ENCODE results near the gene FMN1.

Gene FMN1

GRCh38 chr15:33068511-33068990 lies 126.0 kb downstream of the FMN1 start:
- no peak for DNase-seq (ENCODE audit: low read depth in 3 of 3, low spot score in 1 of 3)

- no peak for DNase-seq (ENCODE audit: low read depth in 3 of 3, low spot score in 1 of 3)
Measured at GRCh38 chr15:33068007-33068481, 126.5 kb downstream of the FMN1 start.

GRCh38 chr15:33067456-33067855 lies 127.1 kb downstream of the FMN1 start:
- no peak for DNase-seq (ENCODE audit: low read depth in 3 of 3, low spot score in 1 of 3)

DNA sequence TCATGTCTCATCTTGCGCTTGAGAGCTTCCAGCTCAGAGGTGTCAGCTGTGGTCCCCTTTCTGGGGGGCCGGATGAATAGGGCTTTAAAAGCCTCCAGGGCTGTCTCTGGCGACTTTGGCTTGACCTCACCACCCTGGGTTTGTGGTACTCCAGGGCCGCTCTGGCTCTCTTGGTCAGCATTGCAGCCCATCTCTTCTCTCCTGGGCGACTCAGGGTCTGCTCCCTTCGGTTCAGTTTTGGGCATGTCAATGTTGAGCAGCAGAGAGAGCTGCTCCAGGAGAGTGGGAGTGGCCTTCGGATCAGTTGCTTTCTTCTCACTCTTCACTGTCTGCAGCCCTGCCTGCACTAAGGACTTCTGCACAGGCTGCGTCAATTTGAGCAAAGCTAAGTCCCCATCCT lies 127.9 kb downstream of the FMN1 start:
- DNase-seq (ENCODE audit: low read depth in 3 of 3, low spot score in 1 of 3) = no peak

DNA sequence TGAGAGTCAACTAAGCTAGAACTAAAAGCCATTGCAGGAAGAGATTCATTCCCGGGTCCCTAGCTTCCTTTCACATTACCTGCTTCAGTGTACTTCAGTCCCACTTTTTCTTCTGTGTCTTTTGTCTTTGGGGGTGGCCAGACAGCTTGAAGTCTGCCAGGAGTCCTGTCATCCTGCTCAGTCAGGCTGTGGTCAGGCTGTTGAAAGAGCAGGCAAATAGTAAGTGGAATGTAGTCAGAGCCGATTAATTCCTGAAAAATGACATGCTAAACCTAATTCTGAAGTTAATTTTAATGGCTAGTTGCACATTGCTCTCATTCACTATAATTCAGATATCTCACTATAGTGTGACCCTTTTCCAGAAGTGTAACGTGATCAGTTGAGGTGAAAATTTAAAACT lies 129.6 kb downstream of the FMN1 start:
- DNase-seq (ENCODE audit: low read depth in 3 of 3, low spot score in 1 of 3) = no peak

DNA sequence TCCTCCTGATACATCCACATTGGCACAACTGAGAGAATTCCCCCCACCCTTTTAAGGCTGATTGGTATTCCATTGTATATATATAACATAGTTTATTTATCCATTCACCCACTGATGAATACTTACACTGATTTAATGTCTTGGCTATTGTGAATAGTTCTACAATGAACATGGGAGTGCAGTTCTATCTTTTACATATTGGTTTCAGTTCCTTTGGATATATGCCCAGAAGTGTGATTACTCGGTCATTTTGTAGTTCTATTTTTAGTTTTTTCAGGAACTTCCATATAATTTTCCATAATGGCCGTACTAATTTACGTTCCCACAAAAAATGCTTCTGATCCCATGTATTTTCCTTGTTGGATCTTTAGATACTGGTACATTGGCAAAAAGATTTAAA lies 135.3 kb downstream of the FMN1 start:
- no peak for DNase-seq (ENCODE audit: low read depth in 3 of 3, low spot score in 1 of 3)

- DNase-seq (ENCODE audit: low read depth in 3 of 3, low spot score in 1 of 3) = no peak
Measured at GRCh38 chr15:33057845-33058244, 136.7 kb downstream of the FMN1 start.

GRCh38 chr15:33055962-33056361 lies 138.6 kb downstream of the FMN1 start:
- DNase-seq (ENCODE audit: low read depth in 3 of 3, low spot score in 1 of 3) = no peak

- DNase-seq (ENCODE audit: low read depth in 3 of 3, low spot score in 1 of 3) = no peak
Measured at GRCh38 chr15:33051528-33051927, 143.0 kb downstream of the FMN1 start.

- DNase-seq (ENCODE audit: low read depth in 3 of 3, low spot score in 1 of 3) = no peak
Measured at GRCh38 chr15:33048255-33048654, 146.3 kb downstream of the FMN1 start.

GRCh38 chr15:33047077-33047476 lies 147.4 kb downstream of the FMN1 start:
- no peak for DNase-seq (ENCODE audit: low read depth in 3 of 3, low spot score in 1 of 3)

- DNase-seq (ENCODE audit: low read depth in 3 of 3, low spot score in 1 of 3) = no peak
Measured at GRCh38 chr15:33046329-33046728, 148.2 kb downstream of the FMN1 start.

DNA sequence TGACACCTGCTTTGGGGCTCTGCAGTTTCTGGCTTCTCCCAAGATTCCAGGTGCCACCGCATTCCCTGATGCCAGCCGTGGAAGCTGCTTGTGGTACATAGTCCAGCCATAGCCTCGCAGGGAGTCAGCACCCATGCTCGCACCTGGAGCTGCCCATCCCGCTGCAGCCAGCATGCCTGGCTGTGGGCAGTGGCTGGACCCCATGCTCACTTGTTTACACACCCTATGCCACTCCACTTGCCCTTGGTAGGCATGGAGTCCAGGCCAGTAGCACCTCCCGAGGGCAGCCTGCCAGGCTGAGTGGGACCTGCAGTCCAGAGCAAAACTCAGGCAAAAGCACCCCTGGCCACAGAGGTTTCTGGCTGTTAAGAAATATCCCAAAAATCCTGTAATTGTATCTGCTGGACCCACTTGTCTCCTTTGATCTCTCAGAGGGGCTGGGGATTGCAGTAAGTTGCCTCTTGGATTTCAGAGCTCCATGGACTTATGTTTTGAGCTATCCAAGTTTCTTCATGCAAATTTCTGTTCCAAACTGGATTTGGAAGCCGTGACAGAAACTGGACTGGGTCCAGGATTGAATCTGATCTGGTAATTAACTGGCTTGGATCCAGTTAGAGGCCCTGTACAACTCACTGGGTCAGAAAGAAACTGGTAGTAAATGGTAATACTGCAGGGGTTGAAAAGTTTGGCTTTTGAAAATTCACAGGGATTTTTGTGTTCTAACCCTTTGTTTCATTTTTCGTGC lies 149.3 kb downstream of the FMN1 start:
- DNase-seq (ENCODE audit: low read depth in 3 of 3, low spot score in 1 of 3) = no peak

- no peak for DNase-seq (ENCODE audit: low read depth in 3 of 3, low spot score in 1 of 3)
Measured at GRCh38 chr15:33044598-33044997, 149.9 kb downstream of the FMN1 start.

DNA sequence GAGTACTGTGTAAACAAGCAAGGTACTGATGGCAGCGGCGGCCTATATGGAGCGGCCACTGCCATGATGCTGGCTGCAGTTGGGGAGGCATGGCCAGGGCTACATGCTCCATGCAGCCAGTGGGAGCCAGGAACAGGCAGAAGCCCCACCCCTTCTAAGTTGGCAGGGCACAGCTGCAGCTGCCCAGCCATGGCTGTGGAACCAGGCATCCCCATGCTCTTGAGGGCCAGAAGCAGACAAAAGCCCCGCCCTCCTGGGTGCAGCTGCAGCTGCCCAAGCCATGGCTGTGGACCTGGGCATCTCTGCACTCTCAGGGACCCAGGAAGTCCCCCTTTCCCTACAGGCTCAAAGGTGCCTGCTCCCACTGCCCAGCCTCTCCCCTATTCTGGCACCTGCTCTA lies 150.9 kb downstream of the FMN1 start:
- DNase-seq (ENCODE audit: low read depth in 3 of 3, low spot score in 1 of 3) = no peak

DNA sequence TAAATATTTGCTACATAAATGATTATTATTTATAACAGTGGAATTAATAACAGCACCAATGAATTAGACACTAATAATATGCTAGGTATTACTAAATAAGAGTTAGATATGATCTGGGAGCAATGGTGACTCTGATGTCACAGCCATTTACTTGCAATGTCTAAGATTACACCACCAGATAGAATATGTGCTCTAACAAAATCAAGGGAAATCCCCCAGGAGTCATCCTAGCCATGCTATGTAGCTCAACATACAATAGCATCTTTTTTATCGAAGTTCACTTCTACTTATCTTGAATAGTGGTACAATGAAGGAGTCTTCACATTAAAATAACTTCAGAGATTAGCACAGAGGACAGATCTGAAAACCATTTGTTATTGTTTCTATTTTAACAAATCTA lies 154.0 kb downstream of the FMN1 start:
- no peak for DNase-seq (ENCODE audit: low read depth in 3 of 3, low spot score in 1 of 3)

DNA sequence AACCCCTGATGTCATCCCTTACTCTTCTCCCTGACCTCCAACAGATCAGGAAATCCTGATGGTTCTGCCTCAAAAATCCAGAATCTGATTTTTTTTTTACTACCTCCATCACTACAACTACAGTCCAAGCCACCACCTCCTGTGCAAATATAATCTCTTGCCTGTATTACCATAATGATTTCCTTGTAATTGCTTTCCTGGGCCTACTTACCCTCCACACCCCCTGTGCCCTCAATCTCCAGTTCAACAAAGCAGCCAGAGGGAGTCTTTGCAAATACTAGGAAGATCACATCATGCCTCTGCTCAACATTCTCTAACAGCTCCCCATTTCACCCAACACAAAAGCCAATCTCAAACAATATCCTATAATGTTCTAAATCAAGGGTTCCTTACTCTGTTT lies 159.9 kb downstream of the FMN1 start:
- DNase-seq (ENCODE audit: low read depth in 3 of 3, low spot score in 1 of 3) = no peak

DNA sequence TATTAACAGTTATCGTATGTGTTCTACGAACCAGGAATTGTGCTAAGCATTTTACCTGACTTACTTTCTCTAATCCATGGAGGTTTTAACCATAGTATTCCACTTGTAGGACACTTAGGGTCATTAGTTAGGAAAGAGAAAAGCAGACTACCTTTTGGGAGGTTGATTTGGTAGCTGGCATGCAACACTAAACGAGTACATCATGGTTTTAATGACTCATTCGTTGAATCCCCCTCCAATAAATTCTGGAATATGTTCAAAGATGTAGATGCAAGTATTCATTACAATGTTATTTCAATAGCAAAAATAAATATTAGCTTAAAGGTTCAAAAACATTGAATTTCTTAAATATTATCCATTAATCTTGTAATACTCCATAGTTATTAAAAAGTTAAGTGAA lies 162.5 kb downstream of the FMN1 start:
- DNase-seq (ENCODE audit: low read depth in 3 of 3, low spot score in 1 of 3) = no peak

DNA sequence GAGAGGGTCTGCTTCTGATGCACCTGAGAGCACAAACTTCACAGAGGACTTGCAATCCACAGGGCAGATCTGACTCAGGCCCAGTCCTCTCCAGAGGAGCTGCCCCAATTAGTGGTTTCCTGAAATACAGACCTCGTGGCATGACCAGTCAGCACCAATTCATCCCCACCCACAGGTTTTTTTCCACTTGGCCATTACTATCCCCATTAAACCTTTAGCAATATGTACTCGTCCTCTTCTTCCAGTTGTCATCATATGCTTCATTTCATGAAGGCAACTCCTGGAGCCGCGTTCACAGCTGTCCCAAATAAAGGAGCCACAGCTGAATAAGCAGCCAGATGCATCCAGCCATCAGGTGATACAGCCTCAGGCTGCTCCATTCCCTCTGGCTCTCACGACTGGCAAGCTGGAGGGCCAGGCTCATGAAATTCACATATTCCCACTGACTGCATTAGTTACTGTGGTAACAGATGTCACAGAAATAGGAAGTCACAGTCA lies 163.1 kb downstream of the FMN1 start:
- DNase-seq (ENCODE audit: low read depth in 3 of 3, low spot score in 1 of 3) = no peak

- no peak for DNase-seq (ENCODE audit: low read depth in 3 of 3, low spot score in 1 of 3)
Measured at GRCh38 chr15:33030315-33030714, 164.2 kb downstream of the FMN1 start.

DNA sequence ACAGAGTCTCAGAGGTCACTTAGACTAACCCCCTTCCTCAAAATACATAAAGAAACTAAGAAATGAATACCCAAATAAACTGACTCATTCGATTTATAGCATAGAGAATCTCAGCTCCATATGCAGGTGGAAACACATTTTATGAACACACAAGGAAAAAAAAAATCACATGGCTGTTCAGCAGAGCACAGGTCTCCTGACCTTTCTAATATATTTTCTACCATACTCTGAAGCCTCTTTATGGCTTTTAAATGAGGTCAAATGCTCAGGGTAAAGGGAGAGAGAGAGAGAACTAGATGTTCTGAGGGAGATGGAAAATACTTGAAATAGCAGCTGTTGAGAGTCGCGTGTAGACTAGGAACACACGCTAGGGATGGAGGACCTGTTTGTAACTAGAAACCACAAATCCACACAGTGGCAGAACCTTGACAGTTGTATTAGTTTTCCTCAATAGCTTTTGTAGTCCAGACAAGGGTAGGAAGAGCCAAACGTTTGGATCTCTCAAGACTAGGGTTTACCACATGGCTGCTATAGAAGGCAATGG lies 165.3 kb downstream of the FMN1 start:
- no peak for DNase-seq (ENCODE audit: low read depth in 3 of 3, low spot score in 1 of 3)

DNA sequence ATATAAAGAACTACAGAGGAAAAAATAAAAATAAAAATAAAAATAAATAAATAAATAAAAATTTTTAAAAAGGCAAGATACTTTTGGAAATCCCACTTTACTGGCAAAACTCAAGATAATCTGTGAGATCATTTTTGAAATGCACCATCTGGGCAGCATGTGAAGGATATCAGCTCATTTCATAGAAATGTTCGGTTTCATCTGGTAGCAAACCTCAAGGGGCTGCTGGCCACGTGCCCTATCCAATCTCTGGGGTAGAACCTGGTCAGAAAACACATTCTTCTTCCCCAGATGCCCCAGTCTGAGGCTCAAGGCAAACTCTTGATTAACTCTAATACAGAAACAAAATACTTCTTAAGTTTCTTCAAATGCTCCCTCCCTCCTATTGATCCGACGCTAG lies 166.0 kb downstream of the FMN1 start:
- DNase-seq (ENCODE audit: low read depth in 3 of 3, low spot score in 1 of 3) = no peak
